Stomach smooth muscle (tissue), 2 donors: ENCODE results near the gene CYP4F2.
A peak's percentile ranks its signal among the peaks of the same experiment; 100 is the strongest.
"Not testable (repeated sequence)": the region's sequence is repeated elsewhere in the genome, so short reads cannot be mapped to it uniquely, and the experiment has no call there.

Source experiments
- H3K27ac ChIP-seq: one replicate; pipeline ENCODE4 v1.7.0; 2013; ENCODE audit warnings: mild to moderate bottlenecking, low read length, inconsistent platforms
- H3K27me3 ChIP-seq, 2 donors: one replicate each; pipeline ENCODE4 v1.7.0; 2013; ENCODE audit warnings: low read length in 2 of 2; ENCODE audit not compliant: insufficient read depth in 2 of 2, control insufficient read depth in 1 of 2
- H3K36me3 ChIP-seq, 2 donors: one replicate each; pipeline ENCODE4 v1.7.0; 2013; ENCODE audit warnings: low read length in 2 of 2; ENCODE audit not compliant: control insufficient read depth in 2 of 2, insufficient read depth in 2 of 2
- H3K4me1 ChIP-seq: one replicate; pipeline ENCODE4 v1.7.0; 2013; ENCODE audit warnings: low read length; ENCODE audit not compliant: control insufficient read depth, insufficient read depth
- H3K4me3 ChIP-seq, 2 donors: one replicate each; pipeline ENCODE4 v1.7.0; 2013; ENCODE audit warnings: low read length in 2 of 2
- H3K9ac ChIP-seq, 2 donors: one replicate each; pipeline ENCODE4 v1.7.0; 2013; ENCODE audit warnings: low read length in 2 of 2, mild to moderate bottlenecking in 1 of 2
- H3K9me3 ChIP-seq, 2 donors: one replicate each; pipeline ENCODE4 v1.7.0; 2013; ENCODE audit warnings: low read length in 2 of 2; ENCODE audit not compliant: control insufficient read depth in 2 of 2
- donor health status: healthy.
- donor health status: Pancreatic carcinoma.

CYP4F2 gene

GRCh38 chr19:15836330-15837220 is 61.3 kb downstream of the CYP4F2 start:
- peaks cover 9% of the 10 kb centered on the region for H3K4me1 ChIP-seq
- no peaks in the 10 kb centered on the region for H3K9me3 ChIP-seq
- H3K4me3 ChIP-seq = peak overlapping the region; percentile 47 to 89
- H3K27ac ChIP-seq = peak overlapping the region; percentile 99
- H3K27me3 ChIP-seq = peaks cover 0 to under 1% of the 10 kb centered on the region in 2 donors
- no peaks in the 10 kb centered on the region for H3K36me3 ChIP-seq
- H3K9ac ChIP-seq = peak overlapping the region; percentile 92 to 100

DNA sequence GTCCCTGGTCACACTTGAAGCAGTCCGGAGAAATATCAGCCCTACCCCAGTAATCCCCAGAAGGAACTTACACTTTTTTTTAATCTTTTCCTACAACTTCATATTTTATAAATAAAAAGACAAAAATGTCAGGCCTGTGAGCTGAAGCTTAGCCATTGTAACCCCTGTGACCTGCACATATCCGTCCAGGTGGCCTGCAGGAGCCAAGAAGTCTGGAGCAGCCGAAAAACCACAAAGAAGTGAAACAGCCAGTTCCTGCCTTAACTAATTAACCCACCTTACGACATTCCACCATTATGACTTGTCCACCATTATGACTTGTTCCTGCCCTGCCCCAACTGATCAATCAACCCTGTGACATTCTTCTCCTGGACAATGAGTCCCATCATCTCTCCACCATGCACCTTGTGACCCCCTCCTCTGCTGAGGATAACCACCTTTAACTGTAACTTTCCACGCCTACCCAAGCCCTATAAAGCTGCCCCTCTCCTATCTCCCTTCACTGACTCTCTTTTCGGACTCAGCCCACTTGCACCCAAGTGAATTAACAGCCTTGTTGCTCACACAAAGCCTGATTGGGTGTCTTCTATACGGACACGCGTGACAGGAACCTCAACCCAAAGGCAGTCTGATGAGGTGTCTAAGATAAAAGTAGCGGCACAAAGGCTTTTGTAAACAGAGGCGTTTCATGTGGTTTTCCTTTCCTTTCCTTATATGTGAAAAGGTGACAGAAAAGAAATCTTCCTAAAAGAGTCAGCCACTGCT is 62.1 kb downstream of the CYP4F2 start:
- peak overlapping the region; percentile 99 for H3K27ac ChIP-seq
- H3K9me3 ChIP-seq, H3K4me1 ChIP-seq, H3K27me3 ChIP-seq, H3K36me3 ChIP-seq: not testable (repeated sequence)
- H3K9ac ChIP-seq = peak overlapping the region; percentile 92 to 100
- H3K4me3 ChIP-seq = peak overlapping the region; percentile 47 to 89

- H3K36me3 ChIP-seq, H3K27me3 ChIP-seq, H3K4me3 ChIP-seq, H3K9ac ChIP-seq, H3K27ac ChIP-seq, H3K4me1 ChIP-seq, H3K9me3 ChIP-seq: not testable (repeated sequence)
Observed at GRCh38 chr19:15834232-15834631, 63.6 kb downstream of the CYP4F2 start.

GRCh38 chr19:15831626-15832025 is 66.2 kb downstream of the CYP4F2 start:
- Histone ChIP-seq H3K9ac (no peak overlapping the region), H3K9me3 (no peaks in the 10 kb centered on the region), H3K27ac (no peak overlapping the region), H3K27me3 (peaks cover 0 to 14% of the 10 kb centered on the region in 2 donors), H3K36me3 (no peaks in the 10 kb centered on the region), H3K4me3 (no peak overlapping the region), H3K4me1 (peaks cover 9% of the 10 kb centered on the region)

DNA sequence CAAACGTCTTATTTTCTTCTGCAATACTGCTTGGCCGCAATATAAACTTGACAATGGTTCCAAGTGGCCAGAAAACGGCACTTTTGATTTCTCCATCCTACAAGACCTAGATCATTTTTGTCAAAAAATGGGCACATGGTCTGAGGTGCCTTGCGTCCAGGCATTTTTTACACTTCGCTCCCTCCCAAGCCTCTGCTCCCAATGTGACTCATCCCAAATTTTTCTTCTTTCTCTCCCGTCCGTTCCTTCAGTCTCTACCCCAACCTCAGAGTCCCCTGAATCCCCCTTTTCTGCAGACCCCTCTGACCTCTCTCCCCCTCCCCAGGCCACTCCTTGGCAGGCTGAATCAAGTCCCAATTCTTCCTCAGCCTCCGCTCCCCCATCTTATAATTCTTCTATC is 68.1 kb downstream of the CYP4F2 start:
- no peak overlapping the region for H3K9ac ChIP-seq
- H3K4me3 ChIP-seq = no peak overlapping the region
- H3K4me1 ChIP-seq = no peaks in the 10 kb centered on the region
- H3K27me3 ChIP-seq = peaks cover 0 to 14% of the 10 kb centered on the region in 2 donors
- no peaks in the 10 kb centered on the region for H3K36me3 ChIP-seq
- H3K27ac ChIP-seq = no peak overlapping the region
- H3K9me3 ChIP-seq = no peaks in the 10 kb centered on the region

- Histone ChIP-seq H3K27me3 (peaks cover 0 to 14% of the 10 kb centered on the region in 2 donors), H3K9ac (no peak overlapping the region), H3K4me3 (no peak overlapping the region), H3K9me3 (no peaks in the 10 kb centered on the region), H3K4me1 (no peaks in the 10 kb centered on the region), H3K36me3 (no peaks in the 10 kb centered on the region), H3K27ac (no peak overlapping the region)
Observed at GRCh38 chr19:15829306-15829698, 68.6 kb downstream of the CYP4F2 start.

- H3K9me3 ChIP-seq, H3K9ac ChIP-seq, H3K36me3 ChIP-seq, H3K4me3 ChIP-seq, H3K27ac ChIP-seq, H3K4me1 ChIP-seq: not testable (repeated sequence)
- H3K27me3 ChIP-seq = peaks cover 0 to 14% of the 10 kb centered on the region in 2 donors
Observed at GRCh38 chr19:15828611-15829305, 69.1 kb downstream of the CYP4F2 start.

DNA sequence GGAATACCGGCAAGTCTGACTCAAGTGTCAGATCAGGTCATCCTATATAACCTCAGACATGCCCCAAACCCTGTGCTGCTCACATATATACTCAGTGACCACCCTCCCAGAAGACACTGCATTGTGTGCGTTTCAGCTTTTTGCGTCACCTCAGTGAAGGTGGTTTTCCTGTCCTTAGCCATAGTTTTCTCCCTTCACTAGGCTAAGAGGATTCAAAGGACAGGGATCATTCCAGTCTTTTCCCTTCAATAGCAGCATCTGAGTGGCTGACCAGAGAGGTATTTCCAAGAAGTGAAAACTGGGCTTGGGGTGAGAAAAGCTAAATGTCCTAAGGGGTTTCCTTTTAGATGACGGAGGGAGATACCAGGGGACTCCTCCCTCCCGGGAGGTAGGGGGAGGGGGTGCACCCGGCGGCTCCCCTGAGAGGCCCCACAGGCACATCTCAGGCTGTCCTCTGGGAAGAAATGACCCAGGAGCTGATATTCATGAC is 69.7 kb downstream of the CYP4F2 start:
- H3K36me3 ChIP-seq = no peaks in the 10 kb centered on the region
- no peak overlapping the region for H3K4me3 ChIP-seq
- peaks cover 0 to 14% of the 10 kb centered on the region in 2 donors for H3K27me3 ChIP-seq
- no peaks in the 10 kb centered on the region for H3K9me3 ChIP-seq
- no peak overlapping the region for H3K27ac ChIP-seq
- no peaks in the 10 kb centered on the region for H3K4me1 ChIP-seq
- H3K9ac ChIP-seq = no peak overlapping the region
